Lung (tissue), 12 donors: ENCODE data around the gene MLH3. TPM values are rescaled to one million over a fixed set of nuclear protein-coding genes. Genes with fewer than 3 reads are reported as not detected.

Experiments
- ATAC-seq: fragments of 200-7000 bp; cut with Tn5 transposase; one replicate; pipeline ENCODE4 v1.9.1; 2020; ENCODE audit warnings: moderate number of reproducible peaks; ENCODE audit not compliant: insufficient read depth, low FRiP score
- DNase-seq, 3 donors: peaks; one replicate each; pipeline ENCODE4 v3.0.0-alpha.2; 2013 to 2017
- H3K27ac ChIP-seq, 2 donors: one replicate each; pipeline ENCODE4 v1.5.1; 2013; ENCODE audit warnings: mild to moderate bottlenecking in 2 of 2, moderate library complexity in 2 of 2, control low read depth in 1 of 2, inconsistent platforms in 1 of 2, low read depth in 1 of 2, low read length in 1 of 2
- H3K27me3 ChIP-seq, 3 donors: one replicate each; pipeline ENCODE4 v1.5.1; 2013; ENCODE audit warnings: low read length in 2 of 3; ENCODE audit not compliant: control insufficient read depth in 3 of 3, insufficient read depth in 3 of 3
- H3K36me3 ChIP-seq, 4 donors: one replicate each; pipeline ENCODE4 v1.5.1; 2013; ENCODE audit warnings: low read length in 4 of 4, mild to moderate bottlenecking in 1 of 4, moderate library complexity in 1 of 4; ENCODE audit not compliant: control insufficient read depth in 4 of 4, insufficient read depth in 4 of 4
- H3K4me1 ChIP-seq, 5 donors: one replicate each; pipeline ENCODE4 v1.5.1; 2013; ENCODE audit warnings: low read length in 5 of 5, mild to moderate bottlenecking in 2 of 5, moderate library complexity in 1 of 5; ENCODE audit not compliant: control insufficient read depth in 5 of 5, insufficient read depth in 5 of 5
- H3K4me3 ChIP-seq: one replicate; pipeline ENCODE4 v1.5.1; 2013; ENCODE audit warnings: mild to moderate bottlenecking, control low read depth, moderate library complexity
- H3K9ac ChIP-seq, 2 donors: one replicate each; pipeline ENCODE4 v1.5.1; 2013; ENCODE audit warnings: low read length in 2 of 2, control low read depth in 1 of 2; ENCODE audit not compliant: insufficient read depth in 1 of 2
- H3K9me3 ChIP-seq, 4 donors: one replicate each; pipeline ENCODE4 v1.5.1; 2013; ENCODE audit warnings: low read length in 3 of 4, mild to moderate bottlenecking in 1 of 4, moderate library complexity in 1 of 4; ENCODE audit not compliant: control insufficient read depth in 4 of 4, insufficient read depth in 3 of 4
- WGBS, 2 donors: extraction: QIAGEN DNeasy Blood & Tissue Kit; methylation state at CpG; one replicate each; pipeline ENCODE4 v1.1.7; 2013; 5-methylcytosine and 5-hydroxymethylcytosine counted together
- polyA plus RNA-seq, 2 donors: library from polyadenylated mRNA; stranded (reverse); fragments of 200-250 nt; gene quantifications; one replicate each; pipeline ENCODE4 v1.2.1, GENCODE V29; 2013
- total RNA-seq, 2 donors: library from RNA; depleted of rRNA in 1 of 2; stranded (reverse); fragments of >200 nt in 1 of 2; gene quantifications; one replicate each; pipeline ENCODE4 v1.2.1, GENCODE V29; 2014 to 2021
- TF ChIP-seq, protein P1 (sequence below): IDR thresholded peaks from 2 replicates; pipeline ENCODE4 v1.5.1; 2012; ENCODE audit warnings: mild to moderate bottlenecking; ENCODE audit errors: control extremely low read depth, extremely low read depth
- donor health status: control.
- donor health status: control.
- donor health status: Bipolar disorder and iron deficiency.
- donor health status: healthy.
- donor health status: DM: yes; HTN: yes; CAD: no.

MLH3 gene
- total and polyA plus RNA-seq, 4 donors, result 10.1 to 60.6 (median 19.9) TPM

GRCh38 chr14:74975059-74975810 is 76.0 kb downstream of the MLH3 start:
- TF ChIP-seq, protein P1, sequence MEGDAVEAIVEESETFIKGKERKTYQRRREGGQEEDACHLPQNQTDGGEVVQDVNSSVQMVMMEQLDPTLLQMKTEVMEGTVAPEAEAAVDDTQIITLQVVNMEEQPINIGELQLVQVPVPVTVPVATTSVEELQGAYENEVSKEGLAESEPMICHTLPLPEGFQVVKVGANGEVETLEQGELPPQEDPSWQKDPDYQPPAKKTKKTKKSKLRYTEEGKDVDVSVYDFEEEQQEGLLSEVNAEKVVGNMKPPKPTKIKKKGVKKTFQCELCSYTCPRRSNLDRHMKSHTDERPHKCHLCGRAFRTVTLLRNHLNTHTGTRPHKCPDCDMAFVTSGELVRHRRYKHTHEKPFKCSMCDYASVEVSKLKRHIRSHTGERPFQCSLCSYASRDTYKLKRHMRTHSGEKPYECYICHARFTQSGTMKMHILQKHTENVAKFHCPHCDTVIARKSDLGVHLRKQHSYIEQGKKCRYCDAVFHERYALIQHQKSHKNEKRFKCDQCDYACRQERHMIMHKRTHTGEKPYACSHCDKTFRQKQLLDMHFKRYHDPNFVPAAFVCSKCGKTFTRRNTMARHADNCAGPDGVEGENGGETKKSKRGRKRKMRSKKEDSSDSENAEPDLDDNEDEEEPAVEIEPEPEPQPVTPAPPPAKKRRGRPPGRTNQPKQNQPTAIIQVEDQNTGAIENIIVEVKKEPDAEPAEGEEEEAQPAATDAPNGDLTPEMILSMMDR, result no peak
- DNase-seq (peak; percentile 96 to 98 (median 97)), ATAC-seq (no peak)
- 76 to 85% methylated on average over 12 of the region's 12 CpGs for WGBS, 2 donors
- H3K36me3 ChIP-seq, result no peaks in the 10 kb centered on the region
- H3K9me3 ChIP-seq, result no peaks in the 10 kb centered on the region
- H3K4me3 ChIP-seq, result no peak overlapping the region
- H3K9ac ChIP-seq, result no peak overlapping the region
- no peak overlapping the region for H3K27ac ChIP-seq
- H3K27me3 ChIP-seq, result no peaks in the 10 kb centered on the region
- H3K4me1 ChIP-seq, result peaks cover 7 to 80% (median 20%) of the 10 kb centered on the region in 5 donors

- H3K9ac ChIP-seq, result no peak overlapping the region
- peaks cover 7 to 75% (median 18%) of the 10 kb centered on the region in 5 donors for H3K4me1 ChIP-seq
- no peaks in the 10 kb centered on the region for H3K27me3 ChIP-seq
- no peak overlapping the region for H3K4me3 ChIP-seq
- no peaks in the 10 kb centered on the region for H3K36me3 ChIP-seq
- no peak overlapping the region for H3K27ac ChIP-seq
- no peak for ATAC-seq
- DNase-seq, result peak in 2 of 3 donors; percentile 73 to 83
- 81 to 88% methylated on average over 13 to 15 of the region's 15 CpGs for WGBS, 2 donors
- no peaks in the 10 kb centered on the region for H3K9me3 ChIP-seq
- TF ChIP-seq, protein P1, result no peak
Observed at GRCh38 chr14:74974364-74975058, 76.8 kb downstream of the MLH3 start.

DNA sequence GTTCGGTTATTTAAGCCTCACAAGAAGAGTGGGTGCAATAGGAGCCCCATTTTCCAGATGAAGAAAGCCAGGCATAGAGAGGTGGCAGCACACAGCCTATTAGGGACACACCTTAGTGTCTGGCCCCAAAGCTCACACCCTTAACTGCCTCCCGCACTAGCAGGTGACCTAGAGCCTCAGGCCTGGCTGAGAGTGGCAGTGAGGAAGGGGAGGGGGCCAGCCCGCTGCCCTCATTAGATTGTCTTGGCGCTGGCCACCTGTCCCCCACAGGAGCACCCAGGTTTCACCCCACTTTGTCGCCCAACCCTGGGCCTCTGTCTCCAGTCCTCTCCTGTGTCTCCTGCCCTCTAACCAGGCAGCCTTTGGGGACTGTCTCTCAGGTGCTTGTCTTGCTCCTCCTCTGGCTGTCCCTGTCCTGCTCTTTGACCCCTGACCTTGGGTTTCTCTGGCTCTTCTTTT is 77.3 kb downstream of the MLH3 start:
- no peak for ATAC-seq
- no peak overlapping the region for H3K4me3 ChIP-seq
- TF ChIP-seq, protein P1, result no peak
- H3K36me3 ChIP-seq, result no peaks in the 10 kb centered on the region
- H3K4me1 ChIP-seq, result peaks cover 7 to 76% (median 18%) of the 10 kb centered on the region in 5 donors
- no peaks in the 10 kb centered on the region for H3K27me3 ChIP-seq
- no peak for DNase-seq
- no peak overlapping the region for H3K27ac ChIP-seq
- no peak overlapping the region for H3K9ac ChIP-seq
- 91 to 94% methylated on average over 5 of the region's 5 CpGs for WGBS, 2 donors
- no peaks in the 10 kb centered on the region for H3K9me3 ChIP-seq
